GM18951 (cell line): ENCODE data around the gene CDK17.

ENCODE experiments used
- POLR2A ChIP-seq: IDR thresholded peaks from 4 replicates; pipeline ENCODE4 v1.6.1; 2011; ENCODE audit warnings: mild to moderate bottlenecking; ENCODE audit not compliant: insufficient read length, insufficient read depth; ENCODE audit errors: extremely low read depth
- in situ Hi-C: fragments of 300-500 bp; cut with MboI; formaldehyde crosslinking; loops from one replicate; pipeline ENCODE4 v1.12.0; 2022; ENCODE audit warnings: low sequenced_read_pairs, mixed read lengths, inconsistent platforms; ENCODE audit not compliant: unreplicated experiment

CDK17 gene

DNA sequence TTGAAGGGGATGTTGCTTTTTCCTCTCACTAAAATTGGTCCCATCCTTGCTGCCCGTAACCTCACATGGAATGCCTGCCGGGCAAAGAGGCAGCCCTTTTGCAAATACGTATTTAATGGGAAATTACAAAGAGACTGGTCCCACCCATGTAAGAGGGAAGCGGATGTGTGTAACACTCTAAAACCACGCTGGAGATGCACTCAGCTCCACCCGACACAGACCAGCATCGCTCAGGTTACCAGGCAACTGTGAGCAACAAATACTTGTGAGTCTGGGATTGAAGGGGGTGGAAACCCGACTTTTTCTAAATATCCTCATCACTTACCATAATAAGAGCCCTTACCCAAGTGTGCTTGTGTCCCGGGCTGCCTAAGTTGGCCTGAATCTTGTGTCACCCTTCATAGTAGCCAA is 158.4 kb downstream of the CDK17 start:
- TF ChIP-seq POLR2A = no peak
- in situ Hi-C loops = no loop called here

GRCh38 chr12:96241431-96241830 is 158.8 kb downstream of the CDK17 start:
- in situ Hi-C loops = no loop called here
- TF ChIP-seq POLR2A = no peak

DNA sequence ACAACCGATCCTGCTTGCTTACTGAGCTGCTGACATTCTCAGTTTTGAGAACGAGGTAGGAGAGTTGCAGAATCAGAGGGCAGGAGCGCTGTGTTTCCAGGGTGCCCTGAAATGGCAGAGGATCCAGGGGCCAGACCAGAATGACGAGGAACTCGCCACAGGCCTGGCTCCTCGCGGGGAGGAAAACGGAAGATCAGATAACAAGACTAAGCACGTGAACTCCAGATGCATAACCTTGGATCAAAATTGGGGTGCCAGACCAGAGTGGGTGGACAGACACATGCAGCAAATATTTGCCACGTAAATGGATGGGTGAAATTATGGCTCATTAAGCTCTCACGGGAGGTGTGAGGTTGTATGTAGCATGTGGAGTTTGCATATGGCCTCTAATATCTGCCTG is 159.6 kb downstream of the CDK17 start:
- in situ Hi-C loops = no loop called here
- no peak for TF ChIP-seq POLR2A

DNA sequence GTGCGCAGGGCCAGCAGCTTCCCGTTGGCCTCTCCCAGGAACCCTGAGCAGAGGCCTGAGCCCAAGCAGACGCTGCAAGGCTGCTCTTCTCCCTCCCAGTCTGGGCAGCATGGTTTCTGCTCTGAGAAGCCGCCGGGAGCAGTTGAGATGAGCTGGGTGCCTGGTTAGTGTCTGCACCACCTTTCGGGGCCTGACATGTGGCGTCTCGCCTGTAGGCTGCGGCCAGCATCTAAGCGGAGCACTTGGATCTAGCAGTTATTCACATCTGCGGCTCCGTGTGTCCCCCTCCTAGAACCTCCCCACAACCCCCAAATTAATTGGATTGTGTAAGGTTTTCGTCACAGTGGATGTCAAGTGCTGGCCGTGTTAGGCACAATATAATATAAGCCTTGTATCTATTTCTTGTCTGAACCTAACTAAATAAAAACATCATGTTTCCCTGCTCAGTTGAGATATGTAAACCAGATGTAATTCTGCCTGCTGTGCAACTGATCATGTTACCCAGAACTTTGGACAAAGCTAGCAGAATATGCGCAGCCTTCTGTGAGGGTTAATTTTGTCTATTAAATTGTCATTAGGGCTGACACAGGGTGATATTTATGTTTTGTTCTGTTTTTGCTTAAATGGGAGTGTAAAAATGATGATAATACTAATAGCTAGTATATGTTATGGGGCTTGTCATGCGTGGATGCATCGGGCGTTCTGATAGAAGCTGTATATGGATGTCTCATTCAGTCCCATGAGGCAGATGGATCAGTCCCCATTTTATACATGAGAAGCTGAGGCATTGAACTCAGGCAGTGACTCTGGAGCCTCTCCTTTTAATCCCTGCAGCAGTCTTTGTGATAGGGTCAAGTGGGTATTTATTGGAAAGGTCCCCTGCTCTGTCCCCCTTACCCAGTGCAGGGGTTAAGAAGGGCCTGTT is 160.3 kb downstream of the CDK17 start:
- TF ChIP-seq POLR2A = no peak
- in situ Hi-C loops = no loop called here

DNA sequence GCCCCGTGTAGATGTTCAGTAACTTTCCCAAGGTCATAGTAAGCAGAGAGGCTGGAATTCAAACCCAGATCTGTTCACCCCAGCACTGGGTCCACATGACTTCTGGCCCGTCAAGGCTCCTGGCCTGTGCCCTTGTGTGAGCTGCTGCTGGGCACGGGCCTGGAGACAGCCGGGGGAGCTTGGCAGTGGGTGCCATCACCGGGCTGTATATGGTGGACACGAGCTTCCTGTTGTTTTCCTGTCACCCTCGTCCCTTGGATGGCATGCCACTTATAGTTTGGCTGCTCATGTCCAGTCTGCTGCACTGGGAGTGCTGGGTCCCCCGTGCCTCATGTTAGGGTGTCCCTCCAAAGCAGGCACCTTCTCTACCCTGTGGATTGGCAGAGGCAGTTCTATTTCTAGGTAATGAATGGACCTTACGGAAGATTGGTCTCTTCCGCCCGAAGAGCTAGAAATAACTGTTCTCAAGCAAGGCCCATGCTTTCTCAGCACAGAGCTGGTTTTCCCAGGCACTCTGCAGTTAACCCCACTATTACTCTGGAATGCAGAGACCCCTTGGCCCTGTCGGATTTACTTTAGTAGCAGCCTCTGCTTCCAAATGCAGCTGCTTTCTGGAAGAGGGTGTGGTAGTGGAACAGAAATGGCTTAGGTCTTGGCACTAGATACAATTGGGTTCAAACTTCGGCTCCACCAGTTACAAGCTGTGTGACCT is 161.7 kb downstream of the CDK17 start:
- in situ Hi-C loops = no loop called here

DNA sequence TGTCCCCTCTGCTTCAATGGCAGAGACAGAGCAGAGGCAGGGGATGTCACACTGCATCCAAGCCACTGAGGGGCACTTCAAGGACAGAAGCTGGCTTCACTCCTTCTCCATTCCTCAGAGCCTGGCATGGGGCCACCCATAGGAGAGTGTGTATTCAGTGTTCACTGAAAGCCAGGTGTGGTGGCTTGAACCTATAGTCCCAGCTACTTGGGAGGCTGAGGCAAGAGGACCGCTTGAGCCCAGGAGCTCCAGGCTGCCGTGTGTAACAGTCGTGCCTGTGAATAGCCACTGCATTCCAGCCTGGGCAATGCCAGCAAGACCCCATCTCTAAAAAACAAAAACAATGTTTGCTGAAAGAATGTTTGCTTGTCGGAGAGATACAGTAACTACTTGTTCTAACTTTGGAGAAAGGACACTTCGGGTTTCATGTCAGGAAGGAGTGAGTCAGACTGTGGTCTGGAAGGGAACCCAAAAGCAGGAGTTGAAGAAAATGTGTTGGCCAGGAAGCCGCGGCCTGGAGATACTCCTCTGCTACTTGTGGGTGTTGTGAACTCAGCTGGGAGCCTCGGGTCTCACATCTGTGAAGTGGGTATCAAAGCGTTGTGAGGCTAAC is 162.7 kb downstream of the CDK17 start:
- in situ Hi-C loops = no loop called here
- no peak for TF ChIP-seq POLR2A

More for the DNA sequence above, 161.7 kb downstream of the CDK17 start:
- no peak for TF ChIP-seq POLR2A

DNA sequence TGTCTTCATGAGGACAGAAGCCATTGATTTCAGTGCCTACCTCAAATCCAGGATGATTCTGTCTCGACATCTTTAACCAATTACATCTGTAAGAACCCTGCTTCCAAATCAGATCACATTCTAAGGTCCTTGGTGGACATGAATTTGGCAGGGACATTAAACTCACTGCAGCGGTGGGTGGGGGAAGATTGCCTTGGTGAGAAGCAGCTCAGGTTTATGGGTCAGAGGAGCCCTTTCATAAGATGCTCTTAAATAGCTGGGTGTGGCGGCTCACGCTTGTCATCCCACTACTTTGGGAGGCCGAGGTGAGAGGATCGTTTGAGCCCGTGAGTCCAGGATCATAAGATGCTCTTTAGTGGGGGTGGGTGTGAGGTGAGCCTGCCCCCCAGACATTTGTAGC is 163.2 kb downstream of the CDK17 start:
- in situ Hi-C loops = no loop called here
- TF ChIP-seq POLR2A = no peak

DNA sequence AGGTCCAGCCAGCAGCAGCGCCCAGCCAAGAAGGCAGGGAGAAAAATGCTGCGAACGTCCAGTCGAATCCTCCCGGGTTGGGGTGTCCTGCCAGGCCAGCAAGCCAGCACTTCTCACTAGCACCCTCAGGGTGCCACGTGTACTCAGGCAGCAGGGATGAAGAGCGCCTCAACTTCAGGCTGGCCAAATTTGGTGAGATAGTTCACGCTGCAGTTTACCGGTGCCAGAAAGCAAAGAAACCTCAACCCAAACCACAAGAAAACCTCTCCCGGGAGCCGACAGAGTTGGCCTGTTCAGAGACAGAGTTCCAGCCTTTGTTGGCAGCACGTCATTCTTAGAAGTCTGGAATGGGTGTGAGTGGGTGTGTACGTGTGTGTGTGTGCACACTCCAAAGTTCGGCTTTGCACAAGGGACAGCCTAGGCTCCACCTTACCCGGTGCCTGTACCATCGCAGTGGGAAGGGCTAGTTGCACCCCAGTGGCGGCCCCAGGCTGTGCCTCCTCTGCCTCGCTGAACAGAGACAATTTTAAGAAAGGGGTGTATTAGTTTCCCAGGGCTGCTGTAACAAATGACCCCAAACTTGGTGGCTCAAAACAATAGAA is 163.9 kb downstream of the CDK17 start:
- TF ChIP-seq POLR2A = no peak

GRCh38 chr12:96235484-96235826 is 164.8 kb downstream of the CDK17 start:
- no peak for TF ChIP-seq POLR2A
- in situ Hi-C loops = no loop called here

More for the DNA sequence above, 163.9 kb downstream of the CDK17 start:
- in situ Hi-C loops = no loop called here

DNA sequence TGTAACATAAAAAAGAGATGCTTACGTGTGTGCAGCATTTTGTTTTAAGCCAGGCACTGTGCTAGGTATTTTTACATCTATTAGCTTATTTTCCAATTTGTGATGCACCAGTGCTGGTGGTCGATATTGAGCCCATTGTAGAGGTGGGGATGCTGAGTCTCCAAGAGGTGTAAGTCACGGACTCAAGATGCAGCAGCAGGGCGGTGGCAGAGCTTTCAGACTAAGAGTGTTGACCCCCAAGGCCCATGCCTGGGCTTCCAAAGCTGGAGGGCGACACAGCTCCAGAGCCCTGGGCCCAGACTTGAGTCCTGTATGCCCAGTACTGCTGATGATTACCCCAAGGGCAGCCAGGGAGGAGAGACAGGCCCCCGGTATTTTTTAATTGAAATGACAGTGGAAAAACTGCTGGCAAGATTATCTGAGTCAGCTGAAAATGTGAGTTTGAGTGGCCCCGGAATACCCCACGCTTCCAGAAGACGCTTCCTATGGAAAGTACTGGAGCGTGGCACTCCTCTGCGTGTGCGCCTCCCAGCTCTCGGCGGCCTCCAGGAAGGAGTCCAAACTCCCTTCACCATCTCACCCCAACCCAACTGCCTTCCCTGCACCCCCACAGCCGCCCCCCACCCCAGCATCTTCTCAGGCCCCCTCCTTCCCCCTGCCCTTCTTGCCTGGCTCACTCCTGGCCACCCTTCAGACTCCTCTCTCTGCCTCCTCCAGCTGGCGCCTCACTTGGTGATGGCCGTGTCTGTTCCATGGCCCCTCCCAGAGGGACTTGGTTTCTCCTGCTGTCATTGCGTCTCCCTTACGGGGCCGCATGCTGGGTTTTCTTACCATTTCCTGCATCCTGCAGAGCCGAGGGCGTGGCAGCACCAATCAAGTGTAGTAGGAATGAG is 165.4 kb downstream of the CDK17 start:
- no peak for TF ChIP-seq POLR2A
- in situ Hi-C loops = no loop called here

DNA sequence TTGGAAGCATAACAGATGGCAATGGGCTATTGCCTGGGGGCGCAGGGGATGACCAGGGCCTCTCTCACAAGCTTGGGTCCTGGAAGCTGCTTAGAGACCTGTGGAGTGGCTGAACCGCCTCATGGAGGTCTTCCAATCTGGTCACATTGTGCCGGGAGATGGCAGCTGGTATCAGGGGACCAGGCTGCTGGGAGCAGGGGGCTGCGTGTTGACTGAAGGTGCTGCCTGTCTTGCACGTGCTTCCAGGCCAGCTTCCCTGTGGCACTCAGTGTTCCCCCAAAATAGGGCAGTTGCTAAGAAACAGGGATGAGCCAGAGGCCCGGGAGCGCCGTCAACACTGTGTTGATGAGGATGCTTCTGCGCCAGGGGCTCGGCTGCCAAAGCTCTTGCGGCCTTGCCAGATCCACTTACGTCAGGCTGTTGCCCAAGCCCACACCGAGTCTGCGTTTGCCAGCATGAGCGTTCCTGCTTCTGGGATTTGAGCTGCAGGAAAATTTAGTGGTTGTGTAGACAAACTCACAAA is 166.2 kb downstream of the CDK17 start:
- in situ Hi-C loops = no loop called here
- no peak for TF ChIP-seq POLR2A

DNA sequence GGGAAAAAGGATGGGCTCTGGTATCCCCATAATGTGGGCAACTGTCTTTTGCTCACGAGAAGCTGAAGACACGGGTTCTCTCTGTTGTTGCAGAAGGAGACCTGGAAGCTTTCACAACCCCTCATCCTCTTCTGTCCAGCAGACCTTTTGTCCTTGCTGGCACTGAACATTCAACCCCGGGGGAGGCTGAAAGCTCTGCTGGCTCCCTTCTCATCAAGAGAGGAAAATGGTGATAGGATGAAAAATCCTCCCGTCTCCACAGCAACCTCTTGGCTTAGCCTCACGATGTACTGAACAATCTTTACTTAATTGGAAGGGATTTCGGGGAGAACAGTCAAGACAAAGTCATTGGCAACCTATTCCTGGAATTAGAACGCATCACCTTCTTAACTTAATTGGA is 167.1 kb downstream of the CDK17 start:
- no peak for TF ChIP-seq POLR2A
- in situ Hi-C loops = no loop called here
